Limb (tissue), 2 donors: ENCODE measurements around the gene PLXDC1.

Experiments used
- DNase-seq, 2 donors: peaks; one replicate each; pipeline ENCODE4 v3.0.0-alpha.2; 2016; ENCODE audit errors: extremely low spot score in 2 of 2

PLXDC1 gene

GRCh38 chr17:39151150-39151942 lies at the start of gene PLXDC1:
TSS of gene PLXDC1 (minus strand) at chr17:39151637. CDS start at chr17:39151437, 200 bp downstream.
- peak in 1 of 2 donors; percentile 64 for DNase-seq

DNA sequence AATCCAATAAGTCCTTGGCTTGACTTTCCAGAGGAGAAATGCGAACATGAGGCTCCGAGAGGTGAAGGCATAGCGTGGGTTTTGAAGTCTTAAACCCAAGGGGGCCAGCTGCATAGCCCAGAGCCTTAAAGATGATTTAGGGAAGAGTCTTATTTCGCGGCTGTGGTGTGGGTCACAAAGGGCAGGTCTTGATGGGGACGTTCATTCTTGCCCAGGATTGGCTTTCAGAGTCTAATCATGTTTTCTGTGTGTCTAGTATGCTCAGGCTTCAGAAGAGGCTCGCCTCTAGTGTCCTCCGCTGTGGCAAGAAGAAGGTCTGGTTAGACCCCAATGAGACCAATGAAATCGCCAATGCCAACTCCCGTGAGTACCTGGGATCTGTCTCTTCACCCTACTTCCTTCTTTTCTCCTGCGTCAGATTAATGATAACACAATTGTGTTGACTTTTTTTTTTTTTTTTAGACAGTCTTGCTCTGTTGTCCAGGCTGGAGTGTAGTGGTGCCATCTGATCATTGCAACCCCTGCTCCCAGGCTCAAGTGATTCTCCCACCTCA lies 49.6 kb upstream of the PLXDC1 start:
- DNase-seq = no peak

DNA sequence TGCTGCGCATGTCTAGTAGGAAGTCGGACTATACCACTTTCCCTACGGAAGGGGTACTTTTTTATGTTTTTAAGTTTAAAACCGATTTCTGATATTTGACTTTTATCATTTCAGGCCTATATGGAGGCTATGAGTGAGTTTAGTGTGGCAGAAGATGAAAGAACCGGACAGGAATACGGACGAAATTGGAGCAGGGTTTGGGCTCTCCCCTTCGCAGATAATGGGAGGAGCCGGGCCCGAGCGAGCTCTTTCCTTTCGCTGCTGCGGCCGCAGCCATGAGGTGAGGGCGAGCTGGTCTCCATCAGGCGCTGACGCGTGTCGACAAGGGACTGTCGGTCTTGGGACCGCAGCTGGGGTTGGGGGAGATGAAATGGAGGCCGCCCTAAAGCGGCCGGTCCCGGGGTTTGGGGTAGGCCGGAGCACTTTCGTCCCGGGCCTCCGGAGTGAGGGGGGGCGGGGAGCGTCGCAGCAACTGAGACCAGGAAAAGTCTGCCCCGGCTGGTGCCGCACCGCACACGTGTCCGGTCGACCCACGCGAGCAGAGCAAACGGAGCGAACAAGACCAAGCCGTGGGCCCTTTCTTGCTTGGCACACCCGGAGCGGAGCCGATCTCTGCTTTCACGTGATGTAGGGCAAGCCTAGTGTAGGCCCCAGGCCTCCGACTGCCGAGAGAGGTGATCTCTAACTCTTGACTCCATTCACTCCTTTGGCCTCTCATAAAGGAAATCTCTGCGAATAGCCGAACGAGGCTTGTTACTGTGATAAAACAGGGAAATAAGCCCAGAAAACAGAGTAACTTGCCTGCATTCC lies 48.8 kb upstream of the PLXDC1 start, which contains the start of gene RPL19:
RPL19 (plus strand) TSS at position 214 of the 810 bp plus-strand sequence; CDS start at position 276, 62 bp downstream.
- DNase-seq = peak in 1 of 2 donors; percentile 88

DNA sequence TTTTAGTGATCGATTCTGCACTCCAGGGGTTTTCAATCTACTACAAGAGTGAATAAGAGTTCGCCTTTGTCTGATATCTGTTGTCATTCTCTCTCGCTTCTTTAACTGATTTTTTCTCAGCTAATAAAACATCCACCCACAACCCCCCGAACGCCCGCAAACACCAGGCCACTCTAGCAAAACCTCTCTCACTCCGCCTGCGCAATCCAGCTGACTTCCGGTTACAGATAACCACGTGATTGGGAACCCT lies 48.3 kb upstream of the PLXDC1 start:
- DNase-seq = peak; percentile 86 to 98

GRCh38 chr17:39198186-39198566 lies 46.7 kb upstream of the PLXDC1 start:
- DNase-seq = no peak

DNA sequence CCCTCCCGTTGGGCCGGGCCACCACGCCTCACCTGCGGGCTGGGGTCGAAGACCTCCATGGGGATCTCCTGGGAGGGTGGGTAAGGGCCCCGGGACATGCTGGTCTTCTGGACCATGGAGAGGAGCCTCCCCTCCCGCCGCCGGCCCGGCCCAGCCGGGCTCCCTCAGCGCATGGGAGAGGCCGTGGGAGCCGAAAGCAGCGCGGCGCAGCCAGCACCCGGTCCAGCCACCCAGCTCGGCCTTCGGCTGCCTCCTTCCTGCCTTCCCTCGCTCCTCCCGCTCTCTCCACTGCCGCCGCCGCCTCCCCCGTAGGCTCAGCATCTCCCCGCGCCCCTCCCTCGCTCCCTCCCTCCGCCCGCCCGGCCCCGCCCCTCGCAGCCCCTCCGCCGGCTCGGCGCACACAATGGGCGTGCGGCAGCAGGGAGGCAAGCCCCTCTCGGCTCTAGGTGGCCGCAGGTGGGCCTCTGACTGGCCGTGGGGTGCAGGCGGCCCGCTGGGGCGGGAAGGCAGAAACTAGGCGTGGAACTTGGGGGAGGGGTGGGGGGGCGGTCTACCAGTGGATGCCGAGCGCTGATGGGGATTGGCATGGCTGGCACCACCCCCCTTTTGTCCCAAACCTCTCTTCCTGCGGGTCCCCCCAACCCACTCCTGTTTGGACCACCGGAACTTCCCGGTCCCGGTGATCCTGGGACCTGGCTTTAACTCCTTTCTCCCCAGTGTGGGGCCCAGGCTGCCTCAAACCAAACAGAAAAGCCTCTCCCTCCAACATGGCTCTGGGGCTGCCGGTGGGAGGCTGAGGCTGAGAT lies 46.1 kb upstream of the PLXDC1 start, which contains the start of gene CACNB1:
CACNB1 (minus strand) TSS at position 290 of the 806 bp plus-strand sequence; CDS start at position 116, 174 bp downstream.
- peak; percentile 84 to 91 for DNase-seq

- peak in 1 of 2 donors; percentile 66 for DNase-seq
These were observed 45.4 kb upstream of the PLXDC1 start for GRCh38 chr17:39196808-39197291.

- peak in 1 of 2 donors; percentile 62 for DNase-seq
These were observed 44.9 kb upstream of the PLXDC1 start for GRCh38 chr17:39196241-39196807.

- no peak for DNase-seq
These were observed 44.2 kb upstream of the PLXDC1 start for GRCh38 chr17:39195568-39196160.

GRCh38 chr17:39194985-39195524 lies 43.6 kb upstream of the PLXDC1 start:
- no peak for DNase-seq

- peak; percentile 55 to 77 for DNase-seq
These were observed 42.9 kb upstream of the PLXDC1 start for GRCh38 chr17:39194089-39194984.

GRCh38 chr17:39193346-39193745 lies 41.9 kb upstream of the PLXDC1 start:
- DNase-seq = no peak

GRCh38 chr17:39192901-39193300 lies 41.5 kb upstream of the PLXDC1 start:
- no peak for DNase-seq

DNA sequence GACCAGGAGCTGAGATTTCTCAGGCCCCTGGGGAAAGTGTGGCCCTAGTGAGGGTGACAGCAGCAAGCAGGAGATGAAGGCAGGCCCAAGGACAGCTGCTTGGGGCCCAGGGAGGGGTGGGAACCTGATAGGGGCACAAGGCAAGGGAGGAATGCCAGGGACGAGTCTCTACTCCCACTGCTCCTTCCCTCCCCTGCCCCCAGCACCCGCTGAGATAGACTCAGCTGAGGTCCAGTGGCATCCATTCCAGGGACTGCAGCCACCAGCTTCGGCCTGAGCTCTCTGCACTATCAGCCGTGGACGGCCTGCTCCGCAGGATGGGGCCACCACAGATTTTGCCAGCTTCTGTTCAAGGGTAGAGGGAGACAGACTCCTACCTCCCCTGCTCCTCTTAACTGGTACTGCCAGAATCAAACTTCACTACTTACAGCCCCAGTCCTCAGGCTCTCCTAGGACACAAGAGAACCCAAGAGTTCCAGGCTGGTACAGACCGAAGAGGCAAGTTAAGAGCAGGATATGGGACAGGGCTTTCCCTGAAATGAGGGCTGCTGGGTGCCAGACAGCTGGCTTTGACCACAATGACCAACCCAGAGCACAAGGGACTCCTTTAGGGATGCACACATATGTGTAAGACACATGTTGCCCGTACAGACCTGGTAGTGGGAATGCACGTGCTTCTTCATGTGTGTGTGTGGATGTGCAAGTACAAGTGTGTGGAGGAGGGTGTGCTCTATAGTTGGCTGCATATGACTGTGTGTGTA lies 40.5 kb upstream of the PLXDC1 start:
- DNase-seq = no peak

- no peak for DNase-seq
These were observed 35.9 kb upstream of the PLXDC1 start for GRCh38 chr17:39187152-39187830.

- DNase-seq = no peak
These were observed 35.1 kb upstream of the PLXDC1 start for GRCh38 chr17:39186481-39187002.

GRCh38 chr17:39183720-39184119 lies 32.3 kb upstream of the PLXDC1 start:
- no peak for DNase-seq

DNA sequence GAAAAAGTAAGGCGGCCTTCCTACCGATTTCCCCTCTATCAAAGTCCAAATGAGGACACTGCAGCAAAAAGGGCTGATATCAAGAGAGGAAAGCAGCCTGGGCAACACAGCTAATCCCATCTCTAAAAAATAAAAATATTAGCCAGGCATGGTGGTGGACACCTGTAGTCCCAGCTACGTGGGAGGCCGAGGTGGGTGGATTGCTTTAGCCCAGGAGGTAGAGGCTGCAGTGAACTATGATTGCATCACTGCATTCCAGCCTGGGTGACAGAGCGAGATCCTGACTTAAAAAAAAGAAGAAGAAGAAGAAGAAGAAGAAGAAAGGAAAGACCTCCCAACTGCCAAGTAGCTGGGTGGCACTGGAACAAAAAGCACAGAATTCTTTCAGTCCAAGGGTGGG lies 31.6 kb upstream of the PLXDC1 start:
- no peak for DNase-seq
